ENCODE results near the gene MAP1LC3A. TPM values are rescaled to one million over a fixed set of nuclear protein-coding genes. Genes with fewer than 3 reads are reported as not detected.

The MAP1LC3A gene
- total RNA-seq, 3 donors from 2014 or later (not counting 1 experiment from before 2014, with no cell fraction given), result 12.7 to 20.4 (median 19.8) TPM

DNA sequence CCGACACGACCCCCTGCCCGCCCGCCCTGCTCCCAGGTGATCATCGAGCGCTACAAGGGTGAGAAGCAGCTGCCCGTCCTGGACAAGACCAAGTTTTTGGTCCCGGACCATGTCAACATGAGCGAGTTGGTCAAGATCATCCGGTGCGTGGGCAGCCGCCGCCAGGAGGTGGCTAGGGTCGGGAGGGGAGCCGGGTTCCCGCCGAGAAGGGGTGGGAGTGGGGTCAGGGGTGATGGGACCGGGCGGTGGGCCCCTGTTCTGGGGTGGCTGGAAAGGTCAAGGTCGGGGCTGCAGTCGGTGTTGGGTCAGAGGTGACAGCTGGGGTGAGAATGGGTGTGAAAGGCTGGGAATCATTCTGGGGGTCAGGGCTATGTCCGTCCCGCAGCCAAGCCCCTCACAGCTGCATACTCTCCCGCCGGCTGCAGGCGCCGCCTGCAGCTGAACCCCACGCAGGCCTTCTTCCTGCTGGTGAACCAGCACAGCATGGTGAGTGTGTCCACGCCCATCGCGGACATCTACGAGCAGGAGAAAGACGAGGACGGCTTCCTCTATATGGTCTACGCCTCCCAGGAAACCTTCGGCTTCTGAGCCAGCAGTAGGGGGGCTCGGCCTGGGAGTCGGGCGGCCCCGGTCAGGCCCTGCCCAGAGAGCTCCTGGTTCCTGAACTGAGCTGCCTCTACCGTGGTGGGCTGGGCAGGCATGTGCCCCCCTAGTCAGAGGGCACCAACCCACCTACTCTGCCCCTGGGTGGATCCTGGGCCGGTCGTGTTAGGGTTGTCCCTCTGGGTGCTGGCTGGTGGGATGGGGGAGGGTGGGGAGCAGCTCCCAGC, 1.0 kb downstream of the MAP1LC3A start:
- H3K4me1 Mint-ChIP-seq, result peaks cover 7 to 25% of the 10 kb centered on the region in 2 donors
- no peaks in the 10 kb centered on the region for H3K9me3 Mint-ChIP-seq
- Histone ChIP-seq H3K27me3 (ENCODE audit: control insufficient read depth, insufficient read depth, low read length) (no peaks in the 10 kb centered on the region), H3K4me3 (ENCODE audit: low read length) (no peak overlapping the region), H3K36me3 (ENCODE audit: control insufficient read depth, insufficient read depth, low read length) (no peaks in the 10 kb centered on the region), H3K9me3 (ENCODE audit: control insufficient read depth, insufficient read depth, low read length) (no peaks in the 10 kb centered on the region), H3K4me1 (ENCODE audit: control insufficient read depth, insufficient read depth, low read length) (peaks cover 7% of the 10 kb centered on the region), H3K27ac (ENCODE audit: low read length) (peak overlapping the region; percentile 26)
- TF ChIP-seq, protein P1, sequence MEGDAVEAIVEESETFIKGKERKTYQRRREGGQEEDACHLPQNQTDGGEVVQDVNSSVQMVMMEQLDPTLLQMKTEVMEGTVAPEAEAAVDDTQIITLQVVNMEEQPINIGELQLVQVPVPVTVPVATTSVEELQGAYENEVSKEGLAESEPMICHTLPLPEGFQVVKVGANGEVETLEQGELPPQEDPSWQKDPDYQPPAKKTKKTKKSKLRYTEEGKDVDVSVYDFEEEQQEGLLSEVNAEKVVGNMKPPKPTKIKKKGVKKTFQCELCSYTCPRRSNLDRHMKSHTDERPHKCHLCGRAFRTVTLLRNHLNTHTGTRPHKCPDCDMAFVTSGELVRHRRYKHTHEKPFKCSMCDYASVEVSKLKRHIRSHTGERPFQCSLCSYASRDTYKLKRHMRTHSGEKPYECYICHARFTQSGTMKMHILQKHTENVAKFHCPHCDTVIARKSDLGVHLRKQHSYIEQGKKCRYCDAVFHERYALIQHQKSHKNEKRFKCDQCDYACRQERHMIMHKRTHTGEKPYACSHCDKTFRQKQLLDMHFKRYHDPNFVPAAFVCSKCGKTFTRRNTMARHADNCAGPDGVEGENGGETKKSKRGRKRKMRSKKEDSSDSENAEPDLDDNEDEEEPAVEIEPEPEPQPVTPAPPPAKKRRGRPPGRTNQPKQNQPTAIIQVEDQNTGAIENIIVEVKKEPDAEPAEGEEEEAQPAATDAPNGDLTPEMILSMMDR (IDR thresholded peaks at IDR 0.05), result no peak
- no peaks in the 10 kb centered on the region for H3K27me3 Mint-ChIP-seq (ENCODE audit: low read depth in 2 of 2)
- peak in 1 of 2 donors; percentile 51 for DNase-seq
- no peak for ATAC-seq
- WGBS (ENCODE audit: insufficient coverage), result 91% methylated on average over 41 of the region's 43 CpGs
- no peaks in the 10 kb centered on the region for H3K36me3 Mint-ChIP-seq
- intact Hi-C loops (cut with micrococcal nuclease), result loop anchor here (5.0 kb wide), 1 partner anchor 148 kb away; no protein-coding TSS in a partner anchor
- peak overlapping the region; percentile 79 for H3K4me3 Mint-ChIP-seq
- peak overlapping the region; percentile 62 to 71 for H3K27ac Mint-ChIP-seq

DNA sequence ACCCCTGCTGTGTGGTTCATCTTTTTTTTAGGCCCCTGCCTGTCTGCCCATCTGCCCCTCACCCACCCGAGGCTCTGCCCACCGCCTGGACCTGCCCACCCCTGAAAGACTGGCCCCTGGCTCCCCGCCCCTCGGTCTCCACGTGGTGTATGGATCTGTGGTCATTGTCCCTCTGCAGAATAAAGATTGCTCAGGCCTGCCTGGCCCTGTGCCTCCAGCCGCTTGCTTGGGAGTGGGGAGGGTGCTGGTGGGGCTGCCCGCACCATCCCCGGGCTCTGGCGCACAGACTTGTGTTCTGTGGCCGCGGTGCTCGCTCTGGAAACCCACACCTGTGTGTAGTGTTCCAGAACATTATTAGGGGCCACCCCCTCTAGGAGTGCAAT, 1.6 kb downstream of the MAP1LC3A start:
- Mint-ChIP-seq H3K36me3 (no peaks in the 10 kb centered on the region), H3K27me3 (ENCODE audit: low read depth in 2 of 2) (no peaks in the 10 kb centered on the region), H3K27ac (peak overlapping the region; percentile 62 to 71), H3K4me1 (peaks cover 7 to 25% of the 10 kb centered on the region in 2 donors), H3K4me3 (peak overlapping the region; percentile 79), H3K9me3 (no peaks in the 10 kb centered on the region)
- H3K36me3 ChIP-seq (ENCODE audit: control insufficient read depth, insufficient read depth, low read length), result no peaks in the 10 kb centered on the region
- H3K27ac ChIP-seq (ENCODE audit: low read length), result peak overlapping the region; percentile 26
- intact Hi-C loops (cut with micrococcal nuclease), result loop anchor here (5.0 kb wide), 1 partner anchor 147 kb away; no protein-coding TSS in a partner anchor
- no peak overlapping the region for H3K4me3 ChIP-seq (ENCODE audit: low read length)
- no peaks in the 10 kb centered on the region for H3K9me3 ChIP-seq (ENCODE audit: control insufficient read depth, insufficient read depth, low read length)
- H3K4me1 ChIP-seq (ENCODE audit: control insufficient read depth, insufficient read depth, low read length), result peaks cover 7% of the 10 kb centered on the region
- ATAC-seq, result no peak
- DNase-seq, result no peak
- TF ChIP-seq, protein P1 (IDR thresholded peaks at IDR 0.05), result no peak
- no peaks in the 10 kb centered on the region for H3K27me3 ChIP-seq (ENCODE audit: control insufficient read depth, insufficient read depth, low read length)
- WGBS (ENCODE audit: insufficient coverage), result 82% methylated on average over 12 of the region's 12 CpGs

DNA sequence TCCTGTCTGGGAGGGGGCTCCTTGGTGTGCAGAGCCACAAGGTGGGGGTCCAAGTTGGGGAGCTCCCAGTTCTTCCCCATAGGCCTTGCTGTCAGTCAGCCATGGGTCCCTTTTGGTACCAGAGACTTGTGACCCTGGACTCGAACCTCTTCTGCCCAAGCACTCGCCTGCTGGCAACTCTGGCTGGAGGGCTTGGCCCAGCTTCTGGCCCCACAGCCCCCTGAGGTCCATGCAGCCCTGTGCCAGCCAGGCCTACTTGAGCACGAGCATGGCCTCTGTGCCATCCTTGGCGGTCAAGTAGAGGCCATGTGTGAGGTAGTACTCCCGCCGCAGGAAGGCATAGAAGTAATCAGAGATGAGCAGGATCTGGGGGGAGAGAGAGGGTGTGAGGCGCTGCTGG, 2.1 kb downstream of the MAP1LC3A start:
- H3K4me1 Mint-ChIP-seq, result peaks cover 7 to 25% of the 10 kb centered on the region in 2 donors
- no peaks in the 10 kb centered on the region for H3K36me3 Mint-ChIP-seq
- no peak overlapping the region for H3K4me3 Mint-ChIP-seq
- Histone ChIP-seq H3K27ac (ENCODE audit: low read length) (no peak overlapping the region), H3K36me3 (ENCODE audit: control insufficient read depth, insufficient read depth, low read length) (no peaks in the 10 kb centered on the region), H3K27me3 (ENCODE audit: control insufficient read depth, insufficient read depth, low read length) (no peaks in the 10 kb centered on the region), H3K9me3 (ENCODE audit: control insufficient read depth, insufficient read depth, low read length) (no peaks in the 10 kb centered on the region), H3K4me1 (ENCODE audit: control insufficient read depth, insufficient read depth, low read length) (peaks cover 7% of the 10 kb centered on the region), H3K4me3 (ENCODE audit: low read length) (no peak overlapping the region)
- TF ChIP-seq, protein P1 (IDR thresholded peaks at IDR 0.05), result no peak
- DNase-seq (peak in 1 of 2 donors; percentile 32), ATAC-seq (no peak)
- H3K27ac Mint-ChIP-seq, result peak overlapping the region; percentile 62 to 71
- H3K27me3 Mint-ChIP-seq (ENCODE audit: low read depth in 2 of 2), result no peaks in the 10 kb centered on the region
- no peaks in the 10 kb centered on the region for H3K9me3 Mint-ChIP-seq
- 93% methylated on average over 7 of the region's 7 CpGs for WGBS (ENCODE audit: insufficient coverage)
- intact Hi-C loops (cut with micrococcal nuclease), result loop anchor here (5.0 kb wide), 1 partner anchor 147 kb away; no protein-coding TSS in a partner anchor
